ENCODE results near the gene CACNA2D2. TPM values are rescaled to one million over a fixed set of nuclear protein-coding genes. Genes with fewer than 3 reads are reported as not detected.

Gene CACNA2D2
- total RNA-seq, 1 donor from 2014 or later = 19.4 TPM

- Mint-ChIP-seq H3K36me3 (no peaks in the 10 kb centered on the region), H3K4me3 (no peak overlapping the region), H3K27ac (no peak overlapping the region), H3K27me3 (peaks cover 18% of the 10 kb centered on the region), H3K4me1 (ENCODE audit: unreplicated experiment) (peaks cover 21% of the 10 kb centered on the region), H3K9me3 (no peaks in the 10 kb centered on the region)
- DNase-seq (ENCODE audit: extremely low spot score, unreplicated experiment) = no peak
- no peak for TF ChIP-seq CTCF (conservative IDR thresholded peaks at IDR 0.05)
Observed at GRCh38 chr3:50510325-50510724, 6.9 kb upstream of the CACNA2D2 start.

GRCh38 chr3:50509715-50510114 lies 6.3 kb upstream of the CACNA2D2 start:
- Mint-ChIP-seq H3K9me3 (no peaks in the 10 kb centered on the region), H3K4me1 (ENCODE audit: unreplicated experiment) (peaks cover 15% of the 10 kb centered on the region), H3K36me3 (no peaks in the 10 kb centered on the region), H3K27me3 (peaks cover 19% of the 10 kb centered on the region), H3K27ac (no peak overlapping the region), H3K4me3 (no peak overlapping the region)
- TF ChIP-seq CTCF (conservative IDR thresholded peaks at IDR 0.05) = no peak
- no peak for DNase-seq (ENCODE audit: extremely low spot score, unreplicated experiment)

GRCh38 chr3:50508821-50509220 lies 5.4 kb upstream of the CACNA2D2 start:
- H3K27me3 Mint-ChIP-seq = peaks cover 19% of the 10 kb centered on the region
- no peak overlapping the region for H3K27ac Mint-ChIP-seq
- peaks cover 7% of the 10 kb centered on the region for H3K4me1 Mint-ChIP-seq (ENCODE audit: unreplicated experiment)
- DNase-seq (ENCODE audit: extremely low spot score, unreplicated experiment) = no peak
- no peaks in the 10 kb centered on the region for H3K36me3 Mint-ChIP-seq
- TF ChIP-seq CTCF (conservative IDR thresholded peaks at IDR 0.05) = no peak
- no peak overlapping the region for H3K4me3 Mint-ChIP-seq
- no peaks in the 10 kb centered on the region for H3K9me3 Mint-ChIP-seq

- H3K27ac Mint-ChIP-seq = peak overlapping the region; percentile 16
Observed at GRCh38 chr3:50506169-50506568, 2.7 kb upstream of the CACNA2D2 start.

GRCh38 chr3:50504681-50505080 lies 1.2 kb upstream of the CACNA2D2 start:
- Mint-ChIP-seq H3K4me1 (ENCODE audit: unreplicated experiment) (peaks cover 8% of the 10 kb centered on the region), H3K27ac (no peak overlapping the region), H3K36me3 (no peaks in the 10 kb centered on the region), H3K4me3 (peak overlapping the region; percentile 72), H3K27me3 (peaks cover 44% of the 10 kb centered on the region), H3K9me3 (no peaks in the 10 kb centered on the region)
- TF ChIP-seq CTCF (conservative IDR thresholded peaks at IDR 0.05) = no peak
- DNase-seq (ENCODE audit: extremely low spot score, unreplicated experiment) = no peak

More at GRCh38 chr3:50506169-50506568, 2.7 kb upstream of the CACNA2D2 start:
- Mint-ChIP-seq H3K27me3 (peaks cover 34% of the 10 kb centered on the region), H3K4me3 (peak overlapping the region; percentile 25), H3K9me3 (no peaks in the 10 kb centered on the region), H3K4me1 (ENCODE audit: unreplicated experiment) (peaks cover 12% of the 10 kb centered on the region), H3K36me3 (no peaks in the 10 kb centered on the region)
- no peak for TF ChIP-seq CTCF (conservative IDR thresholded peaks at IDR 0.05)
- DNase-seq (ENCODE audit: extremely low spot score, unreplicated experiment) = no peak
